Measurements from ENCODE around the gene PIP5K1C. TPM values are rescaled to one million over a fixed set of nuclear protein-coding genes. Genes with fewer than 3 reads are reported as not detected.

Gene PIP5K1C
- total RNA-seq, 1 donor from 2014 or later: 26.5 TPM

GRCh38 chr19:3672993-3673392 is 27.3 kb downstream of the PIP5K1C start:
- TF ChIP-seq CTCF (IDR thresholded peaks at IDR 0.05; ENCODE audit: insufficient read depth, low read length, poor library complexity, severe bottlenecking): no peak
- H3K27me3 ChIP-seq (ENCODE audit: control insufficient read depth, insufficient read depth, low read length): no peaks in the 10 kb centered on the region
- no peaks in the 10 kb centered on the region for H3K36me3 ChIP-seq (ENCODE audit: control insufficient read depth, insufficient read depth, low read length)
- H3K4me3 ChIP-seq (ENCODE audit: low read depth, low read length): no peak overlapping the region
- no peak for DNase-seq (ENCODE audit: low read depth)

- no peak for DNase-seq (ENCODE audit: low read depth)
- no peaks in the 10 kb centered on the region for H3K36me3 ChIP-seq (ENCODE audit: control insufficient read depth, insufficient read depth, low read length)
- H3K4me3 ChIP-seq (ENCODE audit: low read depth, low read length): no peak overlapping the region
- H3K27me3 ChIP-seq (ENCODE audit: control insufficient read depth, insufficient read depth, low read length): no peaks in the 10 kb centered on the region
- TF ChIP-seq CTCF (IDR thresholded peaks at IDR 0.05; ENCODE audit: insufficient read depth, low read length, poor library complexity, severe bottlenecking): no peak
Observed at GRCh38 chr19:3672575-3672948, 27.7 kb downstream of the PIP5K1C start.

GRCh38 chr19:3671680-3672574 is 28.3 kb downstream of the PIP5K1C start:
- TF ChIP-seq CTCF (IDR thresholded peaks at IDR 0.05; ENCODE audit: insufficient read depth, low read length, poor library complexity, severe bottlenecking): no peak
- H3K4me3 ChIP-seq (ENCODE audit: low read depth, low read length): no peak overlapping the region
- no peaks in the 10 kb centered on the region for H3K36me3 ChIP-seq (ENCODE audit: control insufficient read depth, insufficient read depth, low read length)
- no peaks in the 10 kb centered on the region for H3K27me3 ChIP-seq (ENCODE audit: control insufficient read depth, insufficient read depth, low read length)
- no peak for DNase-seq (ENCODE audit: low read depth)

- no peak for DNase-seq (ENCODE audit: low read depth)
- H3K27me3 ChIP-seq (ENCODE audit: control insufficient read depth, insufficient read depth, low read length): no peaks in the 10 kb centered on the region
- H3K36me3 ChIP-seq (ENCODE audit: control insufficient read depth, insufficient read depth, low read length): no peaks in the 10 kb centered on the region
- no peak for TF ChIP-seq CTCF (IDR thresholded peaks at IDR 0.05; ENCODE audit: insufficient read depth, low read length, poor library complexity, severe bottlenecking)
- no peak overlapping the region for H3K4me3 ChIP-seq (ENCODE audit: low read depth, low read length)
Observed at GRCh38 chr19:3670796-3671679, 29.2 kb downstream of the PIP5K1C start.

GRCh38 chr19:3669947-3670795 is 30.1 kb downstream of the PIP5K1C start:
- Histone ChIP-seq H3K27me3 (ENCODE audit: control insufficient read depth, insufficient read depth, low read length) (no peaks in the 10 kb centered on the region), H3K36me3 (ENCODE audit: control insufficient read depth, insufficient read depth, low read length) (no peaks in the 10 kb centered on the region), H3K4me3 (ENCODE audit: low read depth, low read length) (no peak overlapping the region)
- no peak for TF ChIP-seq CTCF (IDR thresholded peaks at IDR 0.05; ENCODE audit: insufficient read depth, low read length, poor library complexity, severe bottlenecking)
- peak; percentile 34 for DNase-seq (ENCODE audit: low read depth)

Data from kidney epithelial cell (primary cell).